HTR-8/SVneo (cell line): Measurements from ENCODE around the gene PIGN.
"Not testable (repeated sequence)": the region's sequence is repeated elsewhere in the genome, so short reads cannot be mapped to it uniquely, and the experiment has no call there.

Experiments
- DNase-seq: peaks from one replicate; pipeline ENCODE4 v3.0.0; 2011; ENCODE audit warnings: low spot score, mixed read lengths; ENCODE audit not compliant: insufficient read length
- FAIRE-seq: peaks from 2 replicates; lab custom pipeline; 2011; peaks lifted over from hg19 to GRCh38; lab: Jason Lieb, UNC

PIGN gene

GRCh38 chr18:62069556-62069955 is 117.3 kb downstream of the PIGN start:
- no peak for FAIRE-seq
- DNase-seq, result no peak

GRCh38 chr18:62066102-62066818 is 120.6 kb downstream of the PIGN start:
- no peak for DNase-seq
- FAIRE-seq, result no peak

GRCh38 chr18:62064361-62064760 is 122.5 kb downstream of the PIGN start:
- FAIRE-seq, result no peak
- no peak for DNase-seq

GRCh38 chr18:62061821-62062478 is 124.9 kb downstream of the PIGN start:
- FAIRE-seq, result no peak
- no peak for DNase-seq

GRCh38 chr18:62060820-62061219 is 126.0 kb downstream of the PIGN start:
- no peak for FAIRE-seq
- no peak for DNase-seq

DNA sequence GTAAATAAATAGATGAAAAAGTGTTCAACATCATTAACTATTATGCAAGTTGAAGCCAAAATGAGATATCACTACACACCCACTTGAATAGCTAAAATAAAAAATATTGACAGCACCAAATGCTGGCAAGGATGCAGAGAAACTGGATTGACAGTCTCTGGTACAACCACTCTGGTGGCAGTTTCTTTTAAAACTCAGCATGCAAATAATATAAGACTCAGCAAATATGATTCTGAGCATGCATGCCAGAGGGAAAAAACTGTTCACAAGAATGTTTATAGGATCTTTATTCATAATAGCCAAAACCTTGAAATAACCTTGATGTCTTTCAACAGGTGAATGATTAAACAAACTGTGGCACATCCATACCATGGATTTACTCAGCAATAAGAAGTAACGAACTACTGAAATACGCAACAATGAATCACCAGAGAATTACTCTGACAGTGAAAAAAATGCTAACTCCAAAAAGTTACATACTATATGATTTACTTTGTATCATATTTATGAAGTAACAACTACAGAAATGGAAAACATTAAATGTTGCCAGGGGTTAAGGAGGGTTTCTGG is 131.8 kb downstream of the PIGN start:
- no peak for FAIRE-seq
- no peak for DNase-seq

DNA sequence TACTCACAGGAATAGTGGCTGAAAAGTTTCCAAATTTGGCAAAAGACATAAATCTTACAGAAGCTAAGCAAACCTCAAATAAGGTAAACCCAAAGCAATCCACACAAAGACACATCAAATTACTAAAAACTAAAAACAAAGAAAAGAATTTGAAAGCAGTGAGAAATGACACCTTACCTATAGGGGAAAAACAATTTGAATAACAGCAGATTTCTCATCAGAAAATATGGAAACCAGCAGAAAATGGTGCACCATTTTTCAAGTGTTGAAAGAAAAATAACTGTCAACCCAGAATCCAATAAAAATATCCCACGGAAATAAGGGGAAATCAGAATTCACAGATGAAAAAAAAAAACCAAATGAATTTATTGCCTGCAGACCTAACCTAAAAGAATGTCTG is 138.6 kb downstream of the PIGN start:
- FAIRE-seq, result no peak
- no peak for DNase-seq

GRCh38 chr18:62045316-62045715 is 141.5 kb downstream of the PIGN start:
- DNase-seq (no peak), FAIRE-seq (no peak)

DNA sequence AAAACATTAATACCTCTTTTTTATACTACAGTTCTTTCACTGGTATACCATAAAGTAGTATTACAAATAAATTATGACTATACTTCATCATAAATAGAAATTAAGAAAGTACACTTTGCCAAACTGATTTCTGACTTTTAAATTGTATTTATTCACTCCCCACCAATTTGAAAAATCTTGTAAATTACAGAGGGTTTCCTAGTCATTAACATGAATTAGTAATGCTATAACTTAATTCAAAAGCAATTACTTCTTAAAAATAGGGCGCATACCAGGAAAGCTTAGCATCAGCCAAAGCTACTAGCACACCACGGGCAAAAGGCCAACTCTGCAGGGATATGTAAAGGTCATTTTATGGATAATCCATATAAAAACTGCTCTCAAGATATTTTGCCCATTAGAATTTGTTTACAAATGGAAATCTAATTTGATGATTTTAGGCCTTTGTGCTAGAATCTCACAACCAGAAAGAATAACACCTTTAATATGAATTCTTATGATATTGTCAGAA is 142.3 kb downstream of the PIGN start:
- DNase-seq (no peak), FAIRE-seq (no peak)

DNA sequence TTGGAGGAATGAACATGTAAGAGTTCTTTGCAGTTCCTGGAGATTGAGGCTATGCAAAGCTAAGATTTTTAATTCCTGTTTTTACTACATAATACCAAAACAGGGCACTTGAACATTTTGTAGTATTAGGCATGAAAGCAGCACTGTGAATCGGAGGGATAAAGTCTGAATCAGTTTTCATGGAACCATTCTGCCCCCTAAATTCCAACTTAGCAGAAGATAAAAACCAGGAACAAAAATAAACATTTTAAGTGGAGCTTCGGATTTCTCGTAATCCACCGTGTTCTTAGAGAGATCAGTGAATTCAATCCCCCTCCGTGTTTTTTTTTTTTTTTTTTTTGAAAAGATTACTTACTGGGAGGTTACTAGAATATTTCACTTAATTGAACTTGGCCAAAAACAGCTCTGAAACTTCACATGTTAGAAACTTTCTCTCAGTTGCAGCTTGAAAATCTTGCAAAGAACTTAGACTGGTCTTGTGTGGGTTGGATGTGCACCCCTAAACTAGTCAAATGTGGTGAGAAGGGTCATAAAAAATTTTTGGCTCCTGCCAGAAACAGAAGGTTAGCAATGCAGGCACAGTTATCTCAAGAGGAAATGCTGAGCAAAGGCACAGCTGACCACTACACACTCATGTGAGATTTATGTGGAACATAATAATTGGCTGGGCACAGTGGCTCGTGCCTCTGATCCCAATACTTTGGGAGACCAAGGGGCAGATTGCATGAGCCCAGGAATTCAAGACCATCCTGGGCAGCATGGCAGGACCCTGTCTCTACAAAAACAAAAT is 148.7 kb downstream of the PIGN start:
- no peak for FAIRE-seq
- DNase-seq, result no peak

DNA sequence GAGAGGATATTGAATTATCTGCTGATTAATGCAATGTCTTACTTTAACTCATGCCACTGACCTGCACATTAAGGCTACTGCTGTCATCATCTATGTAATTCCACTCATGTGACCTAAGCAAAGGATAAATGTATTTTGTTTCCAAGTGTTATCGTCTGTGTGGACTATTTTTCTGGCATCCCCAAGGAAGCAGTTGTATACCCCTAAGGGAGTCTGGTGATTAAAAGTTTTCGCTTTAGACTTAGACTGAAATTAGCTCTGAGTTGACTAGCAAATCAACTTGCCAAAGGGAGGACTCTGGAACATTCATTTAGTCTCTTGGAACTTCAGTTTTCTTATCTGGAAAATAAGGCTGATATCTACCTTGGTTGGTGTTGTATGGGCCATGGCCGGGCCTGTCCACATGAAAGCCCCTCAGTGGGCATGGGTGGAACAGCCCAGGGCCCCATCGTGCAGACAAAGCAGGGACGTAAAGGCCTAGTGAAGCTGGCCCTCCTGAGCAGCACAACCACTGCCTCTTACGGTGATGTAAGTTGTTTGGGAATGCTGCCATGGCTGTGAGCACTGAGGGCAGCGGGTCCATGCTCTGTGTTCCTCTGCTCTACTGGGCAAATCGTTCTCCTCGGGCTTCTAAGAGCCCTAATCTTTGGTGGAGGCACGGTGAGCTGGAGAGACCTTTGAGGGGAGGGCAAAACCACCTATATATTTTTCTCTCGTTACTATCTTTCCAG is 149.7 kb downstream of the PIGN start:
- DNase-seq, result no peak

GRCh38 chr18:62034286-62034685 is 152.6 kb downstream of the PIGN start:
- not testable (repeated sequence) for FAIRE-seq, DNase-seq

More for the DNA sequence above, 149.7 kb downstream of the PIGN start:
- no peak for FAIRE-seq

DNA sequence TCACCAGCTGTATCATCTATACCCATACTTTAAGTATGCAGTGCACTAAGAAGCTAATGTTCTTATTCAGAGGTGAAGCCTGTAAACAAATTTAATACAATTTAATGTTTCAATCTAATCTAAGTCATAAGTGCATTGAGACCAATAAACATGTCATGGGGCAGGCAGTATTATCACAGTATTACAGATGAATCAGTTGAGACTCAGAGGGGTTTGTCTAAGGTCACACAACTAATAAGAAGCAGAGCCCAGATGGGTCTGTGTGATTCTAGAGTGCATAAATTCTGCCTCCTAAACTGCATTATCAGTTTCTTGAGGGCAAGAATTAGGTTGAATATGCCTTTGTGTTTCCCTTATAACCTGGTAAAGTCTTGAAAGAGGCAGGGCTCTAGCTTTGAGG is 153.1 kb downstream of the PIGN start:
- FAIRE-seq (no peak), DNase-seq (no peak)

- no peak for FAIRE-seq
- DNase-seq, result no peak
Observed at GRCh38 chr18:62033207-62033606, 153.6 kb downstream of the PIGN start.

DNA sequence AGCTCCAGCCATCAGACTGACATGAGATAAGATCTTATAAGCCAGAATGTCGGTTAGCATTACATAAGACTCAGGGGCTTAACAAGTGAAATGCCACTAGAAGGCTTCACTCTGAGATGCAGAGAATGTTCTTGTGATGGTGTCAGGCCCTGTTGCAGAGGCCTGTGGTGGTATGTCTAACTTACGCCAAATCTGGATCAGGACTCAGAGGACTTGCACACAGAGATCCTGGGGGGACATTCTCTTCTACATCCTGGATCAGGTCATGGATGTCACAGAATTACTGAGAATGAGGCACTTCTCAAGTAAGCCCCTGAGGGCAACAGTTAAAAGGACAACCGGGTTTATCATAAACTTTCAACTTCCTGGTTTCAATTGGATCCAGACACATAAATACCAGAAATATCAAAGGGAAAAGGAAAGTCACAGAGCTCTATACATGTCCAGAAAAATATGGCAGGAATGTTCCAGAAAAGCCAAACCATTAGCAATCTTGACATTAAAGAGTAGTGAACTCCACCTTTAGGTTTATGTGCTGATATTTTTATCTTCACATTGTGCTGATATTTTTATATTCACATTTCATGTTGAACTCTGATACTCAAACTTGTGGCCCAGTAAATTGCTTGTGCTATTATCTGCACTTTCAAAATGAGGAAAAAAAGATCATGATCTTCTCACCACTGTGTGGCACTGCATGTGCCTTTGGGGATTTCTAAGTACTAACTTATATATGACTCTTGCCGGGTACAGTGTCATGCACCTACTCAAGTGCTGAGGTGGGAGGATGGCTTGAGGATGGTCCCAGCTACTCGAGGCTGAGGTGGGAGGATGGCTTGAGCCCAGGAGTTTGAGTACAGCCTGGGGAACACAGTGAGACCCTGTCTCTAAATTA is 156.5 kb downstream of the PIGN start:
- DNase-seq (no peak), FAIRE-seq (no peak)

- FAIRE-seq (no peak), DNase-seq (no peak)
Observed at GRCh38 chr18:62028715-62029114, 158.1 kb downstream of the PIGN start.

DNA sequence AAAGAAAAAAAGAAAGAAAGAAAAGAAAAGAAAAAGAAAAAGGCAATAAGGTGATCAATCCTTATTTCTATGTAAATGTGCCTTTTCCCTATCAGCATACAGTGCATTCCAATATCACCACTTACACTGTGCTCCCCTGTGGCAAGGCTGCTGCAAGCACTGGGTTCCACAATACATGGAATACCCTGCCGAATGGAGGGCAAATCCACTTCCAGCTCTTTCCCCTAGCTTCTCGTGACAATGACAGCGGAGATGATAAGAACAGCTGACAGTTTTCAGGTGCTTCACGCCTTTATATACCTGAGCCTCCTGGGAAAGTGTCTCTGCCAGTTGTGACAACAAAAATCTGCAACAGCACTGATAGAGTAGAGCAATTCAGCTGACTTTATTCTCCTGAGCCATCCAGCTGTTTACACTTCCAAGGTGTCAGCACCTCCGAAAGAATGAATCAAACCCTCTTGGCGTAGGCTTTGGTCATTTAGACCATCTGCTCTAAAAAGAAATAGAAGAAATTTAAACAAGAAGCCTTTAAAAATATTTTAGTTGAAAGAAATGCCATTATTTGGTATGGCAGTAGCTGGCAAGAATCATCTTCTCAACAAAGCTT is 158.8 kb downstream of the PIGN start:
- DNase-seq (no peak), FAIRE-seq (no peak)

DNA sequence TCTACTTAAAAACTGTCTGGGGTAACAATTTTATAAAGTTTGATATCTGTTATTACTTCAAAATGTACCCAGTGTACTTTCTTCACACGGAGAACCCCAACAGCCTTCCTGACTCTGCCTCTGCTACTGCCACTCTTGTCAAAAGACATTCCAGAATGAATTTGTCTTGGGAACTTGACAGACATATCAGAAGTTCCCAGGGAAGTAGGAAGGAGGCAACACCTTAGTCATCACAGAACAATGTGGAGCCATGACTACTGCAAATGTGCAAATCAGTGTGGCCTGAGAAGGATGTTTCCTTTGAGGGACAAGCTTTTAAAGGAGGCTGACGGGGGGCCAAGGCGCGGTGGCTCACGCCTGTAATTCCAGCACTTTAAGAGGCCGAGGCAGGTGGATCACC is 160.3 kb downstream of the PIGN start:
- DNase-seq (peak; percentile 34), FAIRE-seq (no peak)

GRCh38 chr18:62024983-62025382 is 161.9 kb downstream of the PIGN start:
- FAIRE-seq (no peak), DNase-seq (no peak)
